GM19193 (cell line): ENCODE measurements around the gene ADAMTSL2.

Experiments used
- POLR2A ChIP-seq: IDR thresholded peaks from 4 replicates; pipeline ENCODE4 v1.6.1; 2011; ENCODE audit not compliant: insufficient read depth, insufficient read length; ENCODE audit errors: extremely low read depth

The ADAMTSL2 gene

GRCh38 chr9:133562611-133563290 lies 28.2 kb downstream of the ADAMTSL2 start:
- TF ChIP-seq POLR2A: no peak

GRCh38 chr9:133563291-133563796 lies 28.8 kb downstream of the ADAMTSL2 start:
- TF ChIP-seq POLR2A: no peak

GRCh38 chr9:133564451-133565116 lies 30.1 kb downstream of the ADAMTSL2 start:
- TF ChIP-seq POLR2A: no peak

GRCh38 chr9:133566382-133566781 lies 31.9 kb downstream of the ADAMTSL2 start:
- TF ChIP-seq POLR2A: no peak

GRCh38 chr9:133566817-133567216 lies 32.3 kb downstream of the ADAMTSL2 start:
- no peak for TF ChIP-seq POLR2A

- TF ChIP-seq POLR2A: no peak
These were observed 33.7 kb downstream of the ADAMTSL2 start for GRCh38 chr9:133568186-133568585.

- no peak for TF ChIP-seq POLR2A
These were observed 34.7 kb downstream of the ADAMTSL2 start for GRCh38 chr9:133569121-133569785.

GRCh38 chr9:133569891-133570690 lies 35.6 kb downstream of the ADAMTSL2 start:
- TF ChIP-seq POLR2A: no peak

- no peak for TF ChIP-seq POLR2A
These were observed 36.2 kb downstream of the ADAMTSL2 start for GRCh38 chr9:133570691-133571080.

- no peak for TF ChIP-seq POLR2A
These were observed 36.9 kb downstream of the ADAMTSL2 start for GRCh38 chr9:133571391-133571890.

- no peak for TF ChIP-seq POLR2A
These were observed 37.5 kb downstream of the ADAMTSL2 start for GRCh38 chr9:133571896-133572595.

- TF ChIP-seq POLR2A: no peak
These were observed 38.4 kb downstream of the ADAMTSL2 start for GRCh38 chr9:133572821-133573361.

- no peak for TF ChIP-seq POLR2A
These were observed 39.4 kb downstream of the ADAMTSL2 start for GRCh38 chr9:133573791-133574515.
